Upper lobe of left lung (tissue), 6 donors: Measurements from ENCODE around the gene TRIM40. TPM values are rescaled to one million over a fixed set of nuclear protein-coding genes. Genes with fewer than 3 reads are reported as not detected.

Experiments
- ATAC-seq, 2 donors: fragments of 200-7000 bp; cut with Tn5 transposase; one replicate each; pipeline ENCODE4 v1.9.1; 2022; ENCODE audit warnings: mild to moderate bottlenecking in 2 of 2, moderate library complexity in 2 of 2; ENCODE audit not compliant: low FRiP score in 2 of 2
- DNase-seq, 2 donors: peaks; one replicate each; pipeline ENCODE4 v3.0.0-alpha.2; 2019 to 2020
- H3K27ac ChIP-seq, 4 donors: fragments of 200-600 bp; sonication (generic); one replicate each; pipeline ENCODE4 v1.5.1; 2016 to 2019
- H3K27me3 ChIP-seq, 4 donors: fragments of 200-600 bp; sonication (generic); one replicate each; pipeline ENCODE4 v1.5.1; 2017 to 2019
- H3K36me3 ChIP-seq, 4 donors: fragments of 200-600 bp; sonication (generic); one replicate each; pipeline ENCODE4 v1.5.1; 2016 to 2019
- H3K4me1 ChIP-seq, 4 donors: fragments of 200-600 bp; sonication (generic); one replicate each; pipeline ENCODE4 v1.5.1; 2018 to 2019
- H3K4me3 ChIP-seq, 4 donors: fragments of 200-600 bp; sonication (generic); one replicate each; pipeline ENCODE4 v1.5.1; 2017 to 2019; ENCODE audit warnings: mild to moderate bottlenecking in 2 of 4, moderate library complexity in 1 of 4
- H3K9me3 ChIP-seq, 4 donors: fragments of 200-600 bp; sonication (generic); one replicate each; pipeline ENCODE4 v1.5.1; 2018 to 2019
- CTCF ChIP-seq, 6 experiments: fragments of 450-650 bp in 4 of 6; fragments of 200-600 bp in 2 of 6; sonication (generic) in 2 of 6; IDR thresholded peaks; one replicate each; pipeline ENCODE4 v1.5.1; 2016 to 2019; ENCODE audit warnings: antibody characterized with exemption in 6 of 6
- EP300 ChIP-seq, 4 donors: sonication (generic); formaldehyde crosslinking; IDR thresholded peaks; one replicate each; pipeline ENCODE4 v1.5.1; 2017; ENCODE audit warnings: antibody characterized with exemption in 4 of 4, control low read depth in 2 of 4
- POLR2A ChIP-seq, 4 donors: fragments of 450-650 bp; IDR thresholded peaks; one replicate each; pipeline ENCODE4 v1.5.1; 2016 to 2017; ENCODE audit warnings: antibody characterized with exemption in 4 of 4, mild to moderate bottlenecking in 2 of 4
- POLR2AphosphoS5 ChIP-seq, 2 donors: sonication (generic); formaldehyde crosslinking; IDR thresholded peaks; one replicate each; pipeline ENCODE4 v1.5.1; 2017; ENCODE audit warnings: antibody characterized with exemption in 2 of 2
- WGBS, 2 donors: methylation state at CpG; one replicate each; pipeline ENCODE4 v1.1.5; 2017 to 2018; 5-methylcytosine and 5-hydroxymethylcytosine counted together
- total RNA-seq, 6 donors: library from RNA; depleted of rRNA in 4 of 6; stranded (reverse); fragments of >200 nt in 4 of 6; gene quantifications; one replicate each; pipeline versions ENCODE4 v1.1.0 to v1.2.1, GENCODE V29; 2016 to 2021
- donor health status: DM: no; HTN: no; CAD: no; lungs with moderate emphysema.
- donor health status: DM: no; HTN: yes; CAD: no; lungs with severe emphysema.

The TRIM40 gene
- total RNA-seq, 6 donors from 2014 or later, result not detected

- WGBS, 2 donors, result 25 to 29% methylated on average over 39 to 50 of the region's 50 CpGs
- TF ChIP-seq CTCF (IDR thresholded peaks at IDR 0.05) (no peak), POLR2AphosphoS5 (IDR thresholded peaks at IDR 0.05) (no peak), EP300 (IDR thresholded peaks at IDR 0.05) (no peak), POLR2A (IDR thresholded peaks at IDR 0.05) (no peak)
- Histone ChIP-seq H3K9me3 (no peaks in the 10 kb centered on the region), H3K27me3 (peaks cover 0 to 6% (median 0%) of the 10 kb centered on the region in 4 donors), H3K4me1 (peaks cover 2 to 28% (median 23%) of the 10 kb centered on the region in 4 donors), H3K4me3 (peak overlapping the region in 3 of 4 donors; percentile 9 to 26 (median 20)), H3K27ac (no peak overlapping the region), H3K36me3 (no peaks in the 10 kb centered on the region)
- ATAC-seq (peak in 1 of 2 donors; percentile 9), DNase-seq (peak in 1 of 2 donors; percentile 78)
Measured at GRCh38 chr6:30127238-30128093, 8.5 kb upstream of the TRIM40 start.

- ATAC-seq (peak; percentile 50 to 51), DNase-seq (no peak)
- no peak overlapping the region for H3K4me3 ChIP-seq
- H3K4me1 ChIP-seq, result peaks cover 2 to 28% (median 23%) of the 10 kb centered on the region in 4 donors
- TF ChIP-seq EP300 (IDR thresholded peaks at IDR 0.05) (no peak), POLR2AphosphoS5 (IDR thresholded peaks at IDR 0.05) (no peak), POLR2A (IDR thresholded peaks at IDR 0.05) (no peak), CTCF (IDR thresholded peaks at IDR 0.05) (no peak)
- no peaks in the 10 kb centered on the region for H3K36me3 ChIP-seq
- no peak overlapping the region for H3K27ac ChIP-seq
- H3K9me3 ChIP-seq, result no peaks in the 10 kb centered on the region
- peaks cover 0 to 6% (median 0%) of the 10 kb centered on the region in 4 donors for H3K27me3 ChIP-seq
- 55 to 62% methylated on average over 10 of the region's 10 CpGs for WGBS, 2 donors
Measured at GRCh38 chr6:30129265-30130178, 6.4 kb upstream of the TRIM40 start.

GRCh38 chr6:30130179-30130679 lies 5.7 kb upstream of the TRIM40 start:
- no peak for DNase-seq
- peaks cover 0 to 6% (median 0%) of the 10 kb centered on the region in 4 donors for H3K27me3 ChIP-seq
- ATAC-seq, result no peak
- peaks cover 2 to 28% (median 23%) of the 10 kb centered on the region in 4 donors for H3K4me1 ChIP-seq
- H3K27ac ChIP-seq, result peak overlapping the region in 1 of 4 donors; percentile 33
- WGBS, 2 donors, result 60 to 75% methylated on average over 4 of the region's 4 CpGs
- H3K9me3 ChIP-seq, result no peaks in the 10 kb centered on the region
- no peaks in the 10 kb centered on the region for H3K36me3 ChIP-seq
- TF ChIP-seq EP300 (IDR thresholded peaks at IDR 0.05), result no peak
- TF ChIP-seq POLR2A (IDR thresholded peaks at IDR 0.05), result no peak
- TF ChIP-seq POLR2AphosphoS5 (IDR thresholded peaks at IDR 0.05), result no peak
- TF ChIP-seq CTCF (IDR thresholded peaks at IDR 0.05), result no peak
- no peak overlapping the region for H3K4me3 ChIP-seq

GRCh38 chr6:30130887-30131862 lies 4.8 kb upstream of the TRIM40 start:
- no peaks in the 10 kb centered on the region for H3K36me3 ChIP-seq
- peak overlapping the region in 1 of 4 donors; percentile 33 for H3K27ac ChIP-seq
- TF ChIP-seq EP300 (IDR thresholded peaks at IDR 0.05), result no peak
- TF ChIP-seq POLR2A (IDR thresholded peaks at IDR 0.05), result no peak
- TF ChIP-seq POLR2AphosphoS5 (IDR thresholded peaks at IDR 0.05), result no peak
- peak; percentile 87 to 93 (median 92) for TF ChIP-seq CTCF (IDR thresholded peaks at IDR 0.05)
- DNase-seq, result peak in 1 of 2 donors; percentile 86
- H3K4me1 ChIP-seq, result peaks cover 2 to 28% (median 23%) of the 10 kb centered on the region in 4 donors
- H3K4me3 ChIP-seq, result no peak overlapping the region
- 29 to 32% methylated on average over 16 of the region's 16 CpGs for WGBS, 2 donors
- no peaks in the 10 kb centered on the region for H3K9me3 ChIP-seq
- peak; percentile 92 to 93 for ATAC-seq
- H3K27me3 ChIP-seq, result peaks cover 0 to 6% (median 0%) of the 10 kb centered on the region in 4 donors
